GM11168 (cell line): Measurements from ENCODE around the gene MYDGF.
"Not testable (repeated sequence)": the region's sequence is repeated elsewhere in the genome, so short reads cannot be mapped to it uniquely, and the experiment has no call there.

Experiments used
- in situ Hi-C: fragments of 300-500 bp; cut with MboI; formaldehyde crosslinking; loops from one replicate; pipeline ENCODE4 v1.12.0; 2022; ENCODE audit warnings: low sequenced_read_pairs; ENCODE audit not compliant: unreplicated experiment

MYDGF gene

GRCh38 chr19:4701557-4701956 lies 31.4 kb upstream of the MYDGF start:
- in situ Hi-C loops: no loop called here

- in situ Hi-C loops: no loop called here
Measured at GRCh38 chr19:4700693-4700970, 30.5 kb upstream of the MYDGF start.

- in situ Hi-C loops: no loop called here
Measured at GRCh38 chr19:4699826-4700692, 29.9 kb upstream of the MYDGF start.

- in situ Hi-C loops: no loop called here
Measured at GRCh38 chr19:4697304-4697703, 27.2 kb upstream of the MYDGF start.

GRCh38 chr19:4695224-4695731 lies 25.1 kb upstream of the MYDGF start:
- in situ Hi-C loops: no loop called here

- in situ Hi-C loops: no loop called here
Measured at GRCh38 chr19:4694211-4694987, 24.3 kb upstream of the MYDGF start.

GRCh38 chr19:4693471-4694121 lies 23.5 kb upstream of the MYDGF start:
- in situ Hi-C loops: no loop called here

GRCh38 chr19:4693078-4693350 lies 22.9 kb upstream of the MYDGF start:
- in situ Hi-C loops: no loop called here

GRCh38 chr19:4692251-4693077 lies 22.3 kb upstream of the MYDGF start:
- in situ Hi-C loops: no loop called here

- in situ Hi-C loops: no loop called here
Measured at GRCh38 chr19:4691373-4691772, 21.2 kb upstream of the MYDGF start.

GRCh38 chr19:4690361-4690760 lies 20.2 kb upstream of the MYDGF start:
- in situ Hi-C loops: no loop called here

GRCh38 chr19:4689403-4689802 lies 19.3 kb upstream of the MYDGF start:
- in situ Hi-C loops: no loop called here

GRCh38 chr19:4688587-4688986 lies 18.4 kb upstream of the MYDGF start:
- in situ Hi-C loops: no loop called here

- in situ Hi-C loops: no loop called here
Measured at GRCh38 chr19:4687396-4687795, 17.3 kb upstream of the MYDGF start.

- in situ Hi-C loops: no loop called here
Measured at GRCh38 chr19:4686700-4687099, 16.6 kb upstream of the MYDGF start.

- in situ Hi-C loops: no loop called here
Measured at GRCh38 chr19:4684312-4685095, 14.4 kb upstream of the MYDGF start.

- in situ Hi-C loops: no loop called here
Measured at GRCh38 chr19:4682417-4683200, 12.5 kb upstream of the MYDGF start.

GRCh38 chr19:4680021-4680420 lies 9.9 kb upstream of the MYDGF start:
- in situ Hi-C loops: not testable (repeated sequence)
